ENCODE measurements around the gene CGRRF1.

CGRRF1 gene

DNA sequence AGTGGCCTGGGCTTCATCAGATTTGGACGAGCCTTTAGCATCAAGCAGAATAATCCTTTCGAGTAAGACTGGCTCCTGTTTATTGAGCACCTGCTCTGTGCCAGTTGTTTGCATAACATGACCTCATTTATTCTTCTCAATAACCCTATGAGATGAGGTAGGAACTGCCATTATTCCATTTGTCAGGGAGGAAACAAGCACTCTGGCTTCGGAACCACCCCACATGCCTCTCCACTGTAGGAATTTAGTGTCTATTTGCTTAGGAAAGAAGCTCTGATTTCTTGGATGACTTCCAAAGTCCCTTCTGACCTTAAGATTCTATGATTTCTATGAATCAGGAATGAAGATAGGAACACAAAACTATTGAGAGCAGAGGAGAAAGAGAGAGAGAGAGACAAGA lies 68.3 kb downstream of the CGRRF1 start:
- Histone ChIP-seq H3F3A (ENCODE audit: insufficient read depth) (no peaks in the 10 kb centered on the region), H3K79me2 (ENCODE audit: insufficient read depth, low read length) (no peaks in the 10 kb centered on the region), H3K27me3 (ENCODE audit: low read length) (no peaks in the 10 kb centered on the region), H2AFZ (ENCODE audit: low read depth, low read length, severe bottlenecking) (no peak overlapping the region), H3K27ac (ENCODE audit: low read depth, low read length) (no peak overlapping the region), H3K9me2 (replicated peaks; ENCODE audit: insufficient read depth, low read length) (no peaks in the 10 kb centered on the region), H3K9ac (ENCODE audit: low read length) (no peak overlapping the region), H4K20me1 (ENCODE audit: low read depth, low read length) (no peaks in the 10 kb centered on the region), H3K36me3 (ENCODE audit: low read length) (peaks cover 1% of the 10 kb centered on the region; the same call in 1 of the 2 replicates), H3K4me2 (ENCODE audit: low read depth, low read length, poor library complexity, severe bottlenecking) (no peak overlapping the region), H3K9me3 (ENCODE audit: insufficient read depth, low read length) (peaks cover 4% of the 10 kb centered on the region; the same call in 1 of the 2 replicates), H3K4me3 (ENCODE audit: insufficient read depth, low read length, poor library complexity, severe bottlenecking) (no peak overlapping the region)
- no peak for TF ChIP-seq EZH2phosphoT487 (conservative IDR thresholded peaks at IDR 0.05; ENCODE audit: low read length)
- TF ChIP-seq, protein P1, sequence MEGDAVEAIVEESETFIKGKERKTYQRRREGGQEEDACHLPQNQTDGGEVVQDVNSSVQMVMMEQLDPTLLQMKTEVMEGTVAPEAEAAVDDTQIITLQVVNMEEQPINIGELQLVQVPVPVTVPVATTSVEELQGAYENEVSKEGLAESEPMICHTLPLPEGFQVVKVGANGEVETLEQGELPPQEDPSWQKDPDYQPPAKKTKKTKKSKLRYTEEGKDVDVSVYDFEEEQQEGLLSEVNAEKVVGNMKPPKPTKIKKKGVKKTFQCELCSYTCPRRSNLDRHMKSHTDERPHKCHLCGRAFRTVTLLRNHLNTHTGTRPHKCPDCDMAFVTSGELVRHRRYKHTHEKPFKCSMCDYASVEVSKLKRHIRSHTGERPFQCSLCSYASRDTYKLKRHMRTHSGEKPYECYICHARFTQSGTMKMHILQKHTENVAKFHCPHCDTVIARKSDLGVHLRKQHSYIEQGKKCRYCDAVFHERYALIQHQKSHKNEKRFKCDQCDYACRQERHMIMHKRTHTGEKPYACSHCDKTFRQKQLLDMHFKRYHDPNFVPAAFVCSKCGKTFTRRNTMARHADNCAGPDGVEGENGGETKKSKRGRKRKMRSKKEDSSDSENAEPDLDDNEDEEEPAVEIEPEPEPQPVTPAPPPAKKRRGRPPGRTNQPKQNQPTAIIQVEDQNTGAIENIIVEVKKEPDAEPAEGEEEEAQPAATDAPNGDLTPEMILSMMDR (IDR thresholded peaks at IDR 0.05; ENCODE audit: insufficient read depth, low read length, poor library complexity, severe bottlenecking), result no peak

- H3K27me3 ChIP-seq (ENCODE audit: low read length), result no peaks in the 10 kb centered on the region
- H3K79me2 ChIP-seq (ENCODE audit: insufficient read depth, low read length), result no peaks in the 10 kb centered on the region
Observed at GRCh38 chr14:54579621-54580020, 69.9 kb downstream of the CGRRF1 start.

DNA sequence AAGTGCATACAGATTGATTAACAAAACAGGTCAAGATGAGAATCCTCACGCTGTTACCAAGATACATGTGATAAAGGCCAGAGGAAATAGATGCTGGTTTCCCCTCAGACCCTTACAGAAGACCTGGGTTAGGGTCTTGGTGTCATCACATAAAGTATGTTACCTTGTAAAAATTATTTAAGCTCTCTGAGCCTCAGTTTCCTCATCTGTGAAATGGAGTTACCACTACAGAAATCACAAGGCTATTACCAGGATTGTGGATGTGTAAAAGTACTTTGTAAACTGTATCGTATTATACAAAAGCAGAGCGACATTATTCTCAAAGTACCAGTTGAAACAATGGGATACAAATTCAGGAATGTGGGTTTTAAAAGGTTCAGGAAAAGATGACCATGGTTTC lies 71.2 kb downstream of the CGRRF1 start:
- Histone ChIP-seq H2AFZ (ENCODE audit: low read depth, low read length, severe bottlenecking) (no peak overlapping the region), H3K9me3 (ENCODE audit: insufficient read depth, low read length) (no peaks in the 10 kb centered on the region), H4K20me1 (ENCODE audit: low read depth, low read length) (no peaks in the 10 kb centered on the region), H3K4me3 (ENCODE audit: insufficient read depth, low read length, poor library complexity, severe bottlenecking) (no peak overlapping the region), H3K79me2 (ENCODE audit: insufficient read depth, low read length) (no peaks in the 10 kb centered on the region), H3F3A (ENCODE audit: insufficient read depth) (no peaks in the 10 kb centered on the region), H3K9me2 (replicated peaks; ENCODE audit: insufficient read depth, low read length) (no peaks in the 10 kb centered on the region), H3K4me2 (ENCODE audit: low read depth, low read length, poor library complexity, severe bottlenecking) (no peak overlapping the region), H3K27ac (ENCODE audit: low read depth, low read length) (no peak overlapping the region), H3K27me3 (ENCODE audit: low read length) (no peaks in the 10 kb centered on the region), H3K9ac (ENCODE audit: low read length) (no peak overlapping the region), H3K36me3 (ENCODE audit: low read length) (no peaks in the 10 kb centered on the region)
- TF ChIP-seq, protein P1 (IDR thresholded peaks at IDR 0.05; ENCODE audit: insufficient read depth, low read length, poor library complexity, severe bottlenecking), result no peak
- no peak for TF ChIP-seq EZH2phosphoT487 (conservative IDR thresholded peaks at IDR 0.05; ENCODE audit: low read length)

More at GRCh38 chr14:54579621-54580020, 69.9 kb downstream of the CGRRF1 start:
- no peaks in the 10 kb centered on the region for H3K36me3 ChIP-seq (ENCODE audit: low read length)
- no peaks in the 10 kb centered on the region for H4K20me1 ChIP-seq (ENCODE audit: low read depth, low read length)
- no peak overlapping the region for H3K4me3 ChIP-seq (ENCODE audit: insufficient read depth, low read length, poor library complexity, severe bottlenecking)
- no peaks in the 10 kb centered on the region for H3F3A ChIP-seq (ENCODE audit: insufficient read depth)
- H3K9me3 ChIP-seq (ENCODE audit: insufficient read depth, low read length), result no peaks in the 10 kb centered on the region
- no peaks in the 10 kb centered on the region for H3K9me2 ChIP-seq (replicated peaks; ENCODE audit: insufficient read depth, low read length)
- no peak overlapping the region for H3K4me2 ChIP-seq (ENCODE audit: low read depth, low read length, poor library complexity, severe bottlenecking)
- TF ChIP-seq, protein P1 (IDR thresholded peaks at IDR 0.05; ENCODE audit: insufficient read depth, low read length, poor library complexity, severe bottlenecking), result no peak
- TF ChIP-seq EZH2phosphoT487 (conservative IDR thresholded peaks at IDR 0.05; ENCODE audit: low read length), result no peak
- no peak overlapping the region for H3K9ac ChIP-seq (ENCODE audit: low read length)
- no peak overlapping the region for H3K27ac ChIP-seq (ENCODE audit: low read depth, low read length)
- no peak overlapping the region for H2AFZ ChIP-seq (ENCODE audit: low read depth, low read length, severe bottlenecking)
